ENCODE results near the gene FAM120B. TPM values are rescaled to one million over a fixed set of nuclear protein-coding genes. Genes with fewer than 3 reads are reported as not detected.

FAM120B gene
- total RNA-seq, 1 donor from 2014 or later: 34.6 TPM

GRCh38 chr6:170443151-170443662, 136.6 kb downstream of the FAM120B start:
- no peak for DNase-seq (ENCODE audit: low read depth)

GRCh38 chr6:170444056-170444591, 137.6 kb downstream of the FAM120B start:
- no peak for DNase-seq (ENCODE audit: low read depth)

GRCh38 chr6:170444811-170445211, 138.3 kb downstream of the FAM120B start:
- DNase-seq (ENCODE audit: low read depth): no peak

- DNase-seq (ENCODE audit: low read depth): no peak
These were observed 138.9 kb downstream of the FAM120B start for GRCh38 chr6:170445487-170445886.

- DNase-seq (ENCODE audit: low read depth): no peak
These were observed 139.4 kb downstream of the FAM120B start for GRCh38 chr6:170445971-170446370.

- DNase-seq (ENCODE audit: low read depth): no peak
These were observed 140.4 kb downstream of the FAM120B start for GRCh38 chr6:170446841-170447560.

- no peak for DNase-seq (ENCODE audit: low read depth)
These were observed 141.0 kb downstream of the FAM120B start for GRCh38 chr6:170447561-170447930.

- no peak for DNase-seq (ENCODE audit: low read depth)
These were observed 141.8 kb downstream of the FAM120B start for GRCh38 chr6:170448317-170448716.

- no peak for DNase-seq (ENCODE audit: low read depth)
These were observed 142.4 kb downstream of the FAM120B start for GRCh38 chr6:170448751-170449630.

- no peak for DNase-seq (ENCODE audit: low read depth)
These were observed 143.5 kb downstream of the FAM120B start for GRCh38 chr6:170449835-170450753.

- no peak for DNase-seq (ENCODE audit: low read depth)
These were observed 144.6 kb downstream of the FAM120B start for GRCh38 chr6:170450916-170451761.

- no peak for DNase-seq (ENCODE audit: low read depth)
These were observed 145.4 kb downstream of the FAM120B start for GRCh38 chr6:170451762-170452651.

- DNase-seq (ENCODE audit: low read depth): no peak
These were observed 146.4 kb downstream of the FAM120B start for GRCh38 chr6:170452767-170453545.

GRCh38 chr6:170453586-170454511, 147.3 kb downstream of the FAM120B start:
- no peak for DNase-seq (ENCODE audit: low read depth)

- no peak for DNase-seq (ENCODE audit: low read depth)
These were observed 148.1 kb downstream of the FAM120B start for GRCh38 chr6:170454512-170455285.

GRCh38 chr6:170455335-170455979, 148.9 kb downstream of the FAM120B start:
- no peak for DNase-seq (ENCODE audit: low read depth)
